GM21737 (cell line): ENCODE measurements around the gene CCNJL.

Experiments used
- ATAC-seq: cut with Tn5 transposase; IDR thresholded peaks from one replicate; pipeline ENCODE4 v1.9.1; 2021; ENCODE audit warnings: mild to moderate bottlenecking, moderate library complexity; ENCODE audit not compliant: unreplicated experiment

The CCNJL gene

GRCh38 chr5:160230686-160231527 is 81.5 kb downstream of the CCNJL start:
- ATAC-seq, result no peak

DNA sequence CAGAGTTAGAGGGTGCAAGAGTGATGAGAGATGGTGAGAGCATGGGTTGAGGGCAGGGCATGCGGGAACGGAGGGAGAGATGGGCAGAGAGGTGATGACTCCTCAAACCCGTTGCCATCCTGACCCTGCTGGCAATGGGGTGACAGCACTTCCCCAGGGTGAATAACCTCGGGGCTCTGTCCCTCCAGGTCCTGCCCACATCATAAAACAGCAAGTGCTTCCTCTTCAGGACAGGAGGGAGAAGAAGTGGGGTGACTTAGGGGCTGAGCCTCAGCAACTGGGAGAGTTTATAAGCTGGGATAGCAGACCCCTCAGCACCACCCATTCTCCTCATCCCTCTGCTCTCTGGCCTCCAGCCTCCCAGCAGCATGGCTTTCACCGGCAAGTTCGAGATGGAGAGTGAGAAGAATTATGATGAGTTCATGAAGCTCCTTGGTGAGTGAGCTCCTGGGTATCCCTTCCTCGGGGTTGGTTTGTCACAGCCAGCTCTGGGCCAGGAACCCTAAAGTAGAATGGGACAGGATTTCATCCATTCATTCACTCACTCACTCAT is 83.1 kb downstream of the CCNJL start, which contains the start of gene FABP6:
FABP6 (plus strand) TSS at position 317 of the 553 bp plus-strand sequence; CDS start at position 369, 52 bp downstream.
- ATAC-seq, result no peak

DNA sequence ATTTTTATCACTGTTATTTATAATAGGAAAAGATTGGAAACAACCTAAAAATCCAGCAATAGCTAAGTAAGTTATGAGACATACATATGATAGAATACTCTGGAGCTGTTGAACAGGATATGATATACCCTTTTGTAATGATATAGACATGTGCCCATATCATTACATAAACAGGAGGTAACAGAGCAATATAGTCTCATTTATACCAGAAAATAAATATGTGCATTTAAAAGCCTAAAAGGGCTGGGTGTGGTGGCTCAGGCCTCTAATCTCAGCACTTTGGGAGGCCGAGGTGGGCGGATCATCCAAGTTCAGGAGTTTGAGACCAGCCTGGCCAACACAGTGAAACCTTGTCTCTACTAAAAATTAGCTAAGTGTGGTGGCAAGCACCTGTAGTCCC is 85.4 kb downstream of the CCNJL start:
- no peak for ATAC-seq

DNA sequence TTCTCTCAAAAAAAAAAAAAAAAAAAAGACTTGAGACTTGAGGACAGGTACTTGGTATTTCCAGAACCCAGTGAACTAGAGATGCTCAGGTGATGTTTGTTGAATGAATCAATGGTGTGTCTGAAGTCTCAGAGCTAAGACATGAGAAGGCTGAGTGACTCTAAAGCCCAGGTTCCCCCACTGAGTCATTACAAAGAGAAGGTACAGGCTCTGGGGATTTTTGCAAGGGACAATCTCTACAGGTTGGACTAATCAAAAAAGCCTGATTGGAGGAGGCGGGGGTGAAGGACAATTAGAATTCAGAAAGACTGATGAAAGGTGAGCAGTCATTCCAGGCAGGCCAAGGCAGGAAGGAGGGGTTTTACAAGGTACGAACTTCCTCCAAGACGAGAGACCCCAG is 91.3 kb downstream of the CCNJL start:
- ATAC-seq, result no peak

GRCh38 chr5:160219356-160219755 is 93.0 kb downstream of the CCNJL start:
- ATAC-seq, result no peak

GRCh38 chr5:160213537-160213936 is 98.8 kb downstream of the CCNJL start:
- ATAC-seq, result no peak

DNA sequence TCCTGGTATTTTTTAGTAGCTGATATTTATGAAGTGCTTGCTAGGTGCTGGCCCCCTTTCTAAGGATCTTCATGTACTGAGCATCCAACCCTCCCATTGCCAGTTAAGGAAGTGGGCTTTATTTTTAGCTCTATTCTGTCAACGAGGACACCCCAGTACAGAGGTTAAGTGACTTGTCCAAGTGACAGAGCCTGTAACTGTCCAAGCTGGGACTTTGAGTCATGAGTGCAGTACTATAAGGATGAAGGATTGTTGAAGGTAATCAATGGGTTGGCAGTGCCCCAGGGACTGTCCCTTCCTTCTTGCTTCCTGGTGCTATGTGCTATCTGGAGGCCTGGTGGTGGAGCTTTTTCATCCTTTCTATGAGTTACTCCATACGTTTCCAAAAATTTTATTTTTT is 101.0 kb downstream of the CCNJL start:
- no peak for ATAC-seq

- no peak for ATAC-seq
These were observed 101.8 kb downstream of the CCNJL start for GRCh38 chr5:160210606-160211005.

- ATAC-seq, result no peak
These were observed 102.4 kb downstream of the CCNJL start for GRCh38 chr5:160209917-160210316.

GRCh38 chr5:160207061-160207460 is 105.3 kb downstream of the CCNJL start:
- ATAC-seq, result no peak
